ENCODE results near the gene ELP4. TPM values are rescaled to one million over a fixed set of nuclear protein-coding genes. Genes with fewer than 3 reads are reported as not detected.

Gene ELP4
- total RNA-seq, 1 donor from 2014 or later = 25.6 TPM

- Histone ChIP-seq H3K4me1 (ENCODE audit: control insufficient read depth in 3 of 3, insufficient read depth in 3 of 3, low read length in 3 of 3) (no peaks in the 10 kb centered on the region), H3K9me3 (ENCODE audit: control insufficient read depth in 3 of 3, low read length in 3 of 3) (no peaks in the 10 kb centered on the region), H3K36me3 (ENCODE audit: control insufficient read depth in 3 of 3, insufficient read depth in 3 of 3, low read length in 3 of 3) (peaks cover 0 to 4% (median 0%) of the 10 kb centered on the region in 3 donors), H3K27ac (ENCODE audit: low read depth, low read length) (no peak overlapping the region), H3K9ac (ENCODE audit: low read depth in 1 of 3, low read length in 3 of 3) (no peak overlapping the region), H3K27me3 (ENCODE audit: control insufficient read depth in 3 of 3, insufficient read depth in 3 of 3, low read length in 3 of 3) (no peaks in the 10 kb centered on the region), H3K4me3 (ENCODE audit: low read length in 3 of 3) (no peak overlapping the region)
These were observed 118.5 kb downstream of the ELP4 start for GRCh38 chr11:31628111-31628510.

GRCh38 chr11:31636983-31637382, 127.4 kb downstream of the ELP4 start:
- H3K4me1 ChIP-seq (ENCODE audit: control insufficient read depth in 3 of 3, insufficient read depth in 3 of 3, low read length in 3 of 3) = peaks cover 0 to 3% (median 0%) of the 10 kb centered on the region in 3 donors
- H3K27ac ChIP-seq (ENCODE audit: low read depth, low read length) = no peak overlapping the region
- no peaks in the 10 kb centered on the region for H3K27me3 ChIP-seq (ENCODE audit: control insufficient read depth in 3 of 3, insufficient read depth in 3 of 3, low read length in 3 of 3)

GRCh38 chr11:31640611-31641010, 131.0 kb downstream of the ELP4 start:
- Histone ChIP-seq H3K9ac (ENCODE audit: low read depth in 1 of 3, low read length in 3 of 3) (no peak overlapping the region), H3K27ac (ENCODE audit: low read depth, low read length) (no peak overlapping the region), H3K4me1 (ENCODE audit: control insufficient read depth in 3 of 3, insufficient read depth in 3 of 3, low read length in 3 of 3) (peaks cover 2 to 8% (median 4%) of the 10 kb centered on the region in 3 donors), H3K36me3 (ENCODE audit: control insufficient read depth in 3 of 3, insufficient read depth in 3 of 3, low read length in 3 of 3) (no peaks in the 10 kb centered on the region), H3K4me3 (ENCODE audit: low read length in 3 of 3) (no peak overlapping the region), H3K27me3 (ENCODE audit: control insufficient read depth in 3 of 3, insufficient read depth in 3 of 3, low read length in 3 of 3) (no peaks in the 10 kb centered on the region), H3K9me3 (ENCODE audit: control insufficient read depth in 3 of 3, low read length in 3 of 3) (no peaks in the 10 kb centered on the region)

More at GRCh38 chr11:31636983-31637382, 127.4 kb downstream of the ELP4 start:
- no peak overlapping the region for H3K9ac ChIP-seq (ENCODE audit: low read depth in 1 of 3, low read length in 3 of 3)
- H3K9me3 ChIP-seq (ENCODE audit: control insufficient read depth in 3 of 3, low read length in 3 of 3) = no peaks in the 10 kb centered on the region
- no peak overlapping the region for H3K4me3 ChIP-seq (ENCODE audit: low read length in 3 of 3)
- peaks cover 0 to 4% (median 0%) of the 10 kb centered on the region in 3 donors for H3K36me3 ChIP-seq (ENCODE audit: control insufficient read depth in 3 of 3, insufficient read depth in 3 of 3, low read length in 3 of 3)

- Histone ChIP-seq H3K36me3 (ENCODE audit: control insufficient read depth in 3 of 3, insufficient read depth in 3 of 3, low read length in 3 of 3) (no peaks in the 10 kb centered on the region), H3K9ac (ENCODE audit: low read depth in 1 of 3, low read length in 3 of 3) (no peak overlapping the region), H3K27ac (ENCODE audit: low read depth, low read length) (no peak overlapping the region), H3K27me3 (ENCODE audit: control insufficient read depth in 3 of 3, insufficient read depth in 3 of 3, low read length in 3 of 3) (no peaks in the 10 kb centered on the region), H3K4me1 (ENCODE audit: control insufficient read depth in 3 of 3, insufficient read depth in 3 of 3, low read length in 3 of 3) (peaks cover 2 to 8% (median 4%) of the 10 kb centered on the region in 3 donors), H3K9me3 (ENCODE audit: control insufficient read depth in 3 of 3, low read length in 3 of 3) (no peaks in the 10 kb centered on the region), H3K4me3 (ENCODE audit: low read length in 3 of 3) (no peak overlapping the region)
These were observed 132.0 kb downstream of the ELP4 start for GRCh38 chr11:31641477-31642062.

- Histone ChIP-seq H3K9me3 (ENCODE audit: control insufficient read depth in 3 of 3, low read length in 3 of 3) (no peaks in the 10 kb centered on the region), H3K27ac (ENCODE audit: low read depth, low read length) (no peak overlapping the region), H3K9ac (ENCODE audit: low read depth in 1 of 3, low read length in 3 of 3) (no peak overlapping the region), H3K36me3 (ENCODE audit: control insufficient read depth in 3 of 3, insufficient read depth in 3 of 3, low read length in 3 of 3) (peaks cover 0 to 3% (median 0%) of the 10 kb centered on the region in 3 donors), H3K4me3 (ENCODE audit: low read length in 3 of 3) (no peak overlapping the region), H3K27me3 (ENCODE audit: control insufficient read depth in 3 of 3, insufficient read depth in 3 of 3, low read length in 3 of 3) (no peaks in the 10 kb centered on the region), H3K4me1 (ENCODE audit: control insufficient read depth in 3 of 3, insufficient read depth in 3 of 3, low read length in 3 of 3) (peaks cover 2 to 8% (median 4%) of the 10 kb centered on the region in 3 donors)
These were observed 134.3 kb downstream of the ELP4 start for GRCh38 chr11:31643857-31644256.

GRCh38 chr11:31645747-31646146, 136.2 kb downstream of the ELP4 start:
- no peaks in the 10 kb centered on the region for H3K9me3 ChIP-seq (ENCODE audit: control insufficient read depth in 3 of 3, low read length in 3 of 3)
- H3K36me3 ChIP-seq (ENCODE audit: control insufficient read depth in 3 of 3, insufficient read depth in 3 of 3, low read length in 3 of 3) = peaks cover 0 to 3% (median 0%) of the 10 kb centered on the region in 3 donors
- H3K27me3 ChIP-seq (ENCODE audit: control insufficient read depth in 3 of 3, insufficient read depth in 3 of 3, low read length in 3 of 3) = no peaks in the 10 kb centered on the region
- H3K27ac ChIP-seq (ENCODE audit: low read depth, low read length) = no peak overlapping the region
- H3K9ac ChIP-seq (ENCODE audit: low read depth in 1 of 3, low read length in 3 of 3) = no peak overlapping the region
- no peak overlapping the region for H3K4me3 ChIP-seq (ENCODE audit: low read length in 3 of 3)
- peaks cover 2 to 6% (median 4%) of the 10 kb centered on the region in 3 donors for H3K4me1 ChIP-seq (ENCODE audit: control insufficient read depth in 3 of 3, insufficient read depth in 3 of 3, low read length in 3 of 3)

- Histone ChIP-seq H3K4me3 (ENCODE audit: low read length in 3 of 3) (no peak overlapping the region), H3K27ac (ENCODE audit: low read depth, low read length) (no peak overlapping the region), H3K9ac (ENCODE audit: low read depth in 1 of 3, low read length in 3 of 3) (no peak overlapping the region), H3K4me1 (ENCODE audit: control insufficient read depth in 3 of 3, insufficient read depth in 3 of 3, low read length in 3 of 3) (peaks cover 2 to 5% (median 4%) of the 10 kb centered on the region in 3 donors), H3K9me3 (ENCODE audit: control insufficient read depth in 3 of 3, low read length in 3 of 3) (no peaks in the 10 kb centered on the region), H3K27me3 (ENCODE audit: control insufficient read depth in 3 of 3, insufficient read depth in 3 of 3, low read length in 3 of 3) (no peaks in the 10 kb centered on the region), H3K36me3 (ENCODE audit: control insufficient read depth in 3 of 3, insufficient read depth in 3 of 3, low read length in 3 of 3) (peaks cover 0 to 3% (median 0%) of the 10 kb centered on the region in 3 donors)
These were observed 136.6 kb downstream of the ELP4 start for GRCh38 chr11:31646216-31646615.

- H3K4me3 ChIP-seq (ENCODE audit: low read length in 3 of 3) = no peak overlapping the region
- no peak overlapping the region for H3K9ac ChIP-seq (ENCODE audit: low read depth in 1 of 3, low read length in 3 of 3)
- H3K27me3 ChIP-seq (ENCODE audit: control insufficient read depth in 3 of 3, insufficient read depth in 3 of 3, low read length in 3 of 3) = no peaks in the 10 kb centered on the region
- H3K9me3 ChIP-seq (ENCODE audit: control insufficient read depth in 3 of 3, low read length in 3 of 3) = no peaks in the 10 kb centered on the region
- H3K4me1 ChIP-seq (ENCODE audit: control insufficient read depth in 3 of 3, insufficient read depth in 3 of 3, low read length in 3 of 3) = no peaks in the 10 kb centered on the region
- peaks cover 0 to 3% (median 0%) of the 10 kb centered on the region in 3 donors for H3K36me3 ChIP-seq (ENCODE audit: control insufficient read depth in 3 of 3, insufficient read depth in 3 of 3, low read length in 3 of 3)
- H3K27ac ChIP-seq (ENCODE audit: low read depth, low read length) = no peak overlapping the region
These were observed 139.8 kb downstream of the ELP4 start for GRCh38 chr11:31649129-31649966.

GRCh38 chr11:31651208-31651607, 141.6 kb downstream of the ELP4 start:
- H3K27ac ChIP-seq (ENCODE audit: low read depth, low read length) = no peak overlapping the region
- no peak overlapping the region for H3K4me3 ChIP-seq (ENCODE audit: low read length in 3 of 3)

GRCh38 chr11:31651822-31652221, 142.3 kb downstream of the ELP4 start:
- Histone ChIP-seq H3K27ac (ENCODE audit: low read depth, low read length) (no peak overlapping the region), H3K4me3 (ENCODE audit: low read length in 3 of 3) (no peak overlapping the region), H3K36me3 (ENCODE audit: control insufficient read depth in 3 of 3, insufficient read depth in 3 of 3, low read length in 3 of 3) (peaks cover 0 to 3% (median 0%) of the 10 kb centered on the region in 3 donors), H3K27me3 (ENCODE audit: control insufficient read depth in 3 of 3, insufficient read depth in 3 of 3, low read length in 3 of 3) (no peaks in the 10 kb centered on the region), H3K9ac (ENCODE audit: low read depth in 1 of 3, low read length in 3 of 3) (no peak overlapping the region), H3K4me1 (ENCODE audit: control insufficient read depth in 3 of 3, insufficient read depth in 3 of 3, low read length in 3 of 3) (no peaks in the 10 kb centered on the region), H3K9me3 (ENCODE audit: control insufficient read depth in 3 of 3, low read length in 3 of 3) (no peaks in the 10 kb centered on the region)

More at GRCh38 chr11:31651208-31651607, 141.6 kb downstream of the ELP4 start:
- Histone ChIP-seq H3K36me3 (ENCODE audit: control insufficient read depth in 3 of 3, insufficient read depth in 3 of 3, low read length in 3 of 3) (peaks cover 0 to 3% (median 0%) of the 10 kb centered on the region in 3 donors), H3K4me1 (ENCODE audit: control insufficient read depth in 3 of 3, insufficient read depth in 3 of 3, low read length in 3 of 3) (no peaks in the 10 kb centered on the region), H3K9me3 (ENCODE audit: control insufficient read depth in 3 of 3, low read length in 3 of 3) (no peaks in the 10 kb centered on the region), H3K27me3 (ENCODE audit: control insufficient read depth in 3 of 3, insufficient read depth in 3 of 3, low read length in 3 of 3) (no peaks in the 10 kb centered on the region), H3K9ac (ENCODE audit: low read depth in 1 of 3, low read length in 3 of 3) (no peak overlapping the region)
